HG03565 (cell line): ENCODE measurements around the gene EDA2R.

Experiments used
- ATAC-seq: cut with Tn5 transposase; IDR thresholded peaks from one replicate; pipeline ENCODE4 v1.9.1; 2021; ENCODE audit warnings: mild to moderate bottlenecking, moderate library complexity; ENCODE audit not compliant: unreplicated experiment

Gene EDA2R, protein sequence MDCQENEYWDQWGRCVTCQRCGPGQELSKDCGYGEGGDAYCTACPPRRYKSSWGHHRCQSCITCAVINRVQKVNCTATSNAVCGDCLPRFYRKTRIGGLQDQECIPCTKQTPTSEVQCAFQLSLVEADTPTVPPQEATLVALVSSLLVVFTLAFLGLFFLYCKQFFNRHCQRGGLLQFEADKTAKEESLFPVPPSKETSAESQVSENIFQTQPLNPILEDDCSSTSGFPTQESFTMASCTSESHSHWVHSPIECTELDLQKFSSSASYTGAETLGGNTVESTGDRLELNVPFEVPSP

DNA sequence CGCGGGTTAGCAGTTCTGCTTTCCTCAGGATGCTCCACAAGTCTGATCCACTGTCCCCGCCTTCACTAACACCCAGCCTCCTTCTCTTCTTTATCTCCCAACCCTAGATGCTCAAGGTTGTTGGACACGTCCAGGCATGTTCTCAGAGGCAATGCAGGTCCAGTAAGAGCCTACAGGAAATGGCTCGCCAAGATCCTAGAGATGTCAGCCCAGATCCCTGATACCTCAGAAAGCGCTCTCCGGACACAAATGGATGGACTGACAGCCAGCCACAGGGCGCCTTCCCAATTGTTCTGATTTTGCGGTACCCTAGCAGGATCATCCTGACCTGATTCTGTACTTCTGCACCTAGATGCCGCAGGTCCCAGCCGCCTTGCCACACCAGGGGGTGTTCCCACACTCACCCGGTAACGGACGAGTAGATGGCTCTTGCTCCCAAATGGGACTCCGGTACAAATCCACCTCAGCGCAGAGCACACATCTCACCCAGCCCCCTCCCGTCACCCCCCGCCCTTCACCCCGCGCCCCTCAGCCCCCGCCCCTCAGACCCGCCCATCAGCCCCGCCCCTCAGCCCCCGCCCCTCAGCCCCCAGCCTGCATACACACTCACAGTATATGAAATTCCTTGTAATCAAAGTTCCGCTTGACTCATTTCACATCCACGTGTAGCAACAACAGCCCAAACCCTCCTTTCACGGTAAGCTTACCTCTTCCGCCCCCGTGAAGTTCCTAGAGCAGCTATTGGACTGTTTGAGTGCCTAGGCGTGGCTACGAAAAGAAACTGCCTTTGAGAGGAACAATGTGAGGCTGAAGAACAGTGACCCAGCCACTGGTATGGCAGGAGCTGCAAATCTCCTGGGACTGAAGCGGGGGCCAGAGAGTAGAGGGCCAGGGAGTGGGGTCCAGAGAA lies at the start of gene EDA2R:
Gene EDA2R, minus strand, starts transcription at position 488 of the 910 bp plus-strand sequence. CDS start 23,058 bp downstream, outside the sequence.
- ATAC-seq = peak; percentile 93

DNA sequence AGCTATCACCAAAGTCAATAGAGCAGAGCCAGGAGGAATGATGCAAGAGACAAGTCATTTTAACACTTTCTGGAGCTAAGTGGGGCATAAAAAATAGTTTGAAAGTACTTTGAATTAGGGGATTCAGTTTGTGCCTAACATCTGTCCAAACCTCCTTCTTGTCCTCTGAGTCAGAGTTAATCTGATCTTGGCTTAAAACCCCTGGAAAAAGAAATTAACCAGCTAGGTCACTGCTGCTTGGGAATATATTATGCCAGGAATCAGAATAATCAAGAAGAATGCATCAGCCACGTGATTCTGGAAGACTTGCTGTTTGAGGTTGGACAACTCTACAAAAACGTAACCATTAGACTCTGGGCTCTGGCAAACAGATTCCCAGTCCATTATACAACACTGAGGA lies 45.3 kb upstream of the EDA2R start:
- no peak for ATAC-seq

DNA sequence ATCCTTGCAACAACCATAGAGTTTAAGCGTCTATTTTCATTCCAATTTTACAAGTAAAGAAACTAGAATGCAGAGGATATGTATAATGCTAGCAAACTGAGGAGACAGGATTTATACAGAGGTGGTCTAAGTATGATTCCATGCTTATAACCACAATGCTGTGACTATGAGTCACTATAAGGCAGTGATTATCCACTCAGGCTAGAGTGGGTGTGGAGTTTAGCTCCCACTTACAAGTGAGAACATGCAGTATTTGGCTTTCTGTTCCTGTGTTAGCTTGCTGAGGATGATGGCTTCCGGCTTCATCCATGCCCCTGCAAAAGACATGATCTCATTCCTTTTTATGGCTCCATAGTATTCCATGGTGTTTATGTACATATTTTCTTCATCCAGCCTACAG lies 41.6 kb upstream of the EDA2R start:
- ATAC-seq = no peak

DNA sequence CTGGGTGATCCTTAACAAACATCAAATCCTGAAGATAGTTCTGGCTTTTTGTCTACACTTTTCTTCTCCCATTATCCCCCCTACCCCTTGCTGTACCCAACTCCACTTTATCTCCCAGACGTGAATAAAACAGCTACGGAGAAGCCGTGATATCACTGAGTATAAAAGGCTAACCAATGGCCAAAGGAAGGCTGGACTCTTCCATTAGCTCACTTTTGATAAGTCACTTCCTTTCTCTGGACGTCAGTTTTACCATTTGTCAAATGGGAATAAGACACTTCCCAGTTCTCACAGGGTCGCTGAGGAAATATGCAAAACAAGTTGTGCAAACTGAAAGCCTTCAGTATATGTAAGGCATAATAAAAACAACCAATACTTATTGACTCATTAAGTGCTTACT lies 38.6 kb upstream of the EDA2R start:
- ATAC-seq = no peak

DNA sequence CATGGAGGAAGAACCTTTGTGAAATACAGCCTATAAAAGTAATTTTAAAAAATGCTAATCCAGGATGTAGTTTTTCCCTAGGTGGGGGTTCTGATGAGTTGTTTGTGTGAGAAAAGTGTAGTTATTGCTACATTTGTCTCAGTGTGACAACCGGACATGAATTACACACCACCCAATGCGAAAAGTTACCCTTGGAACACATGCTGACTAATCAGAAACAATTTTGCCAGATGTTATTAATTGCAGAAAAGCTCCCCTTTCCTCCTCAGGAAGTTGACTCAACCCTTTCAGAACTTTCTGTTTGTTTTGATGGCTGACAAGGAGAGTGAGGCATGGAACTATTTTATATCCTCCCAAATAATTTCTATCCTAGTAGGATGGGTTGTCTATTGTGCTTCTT lies 38.1 kb upstream of the EDA2R start:
- no peak for ATAC-seq

DNA sequence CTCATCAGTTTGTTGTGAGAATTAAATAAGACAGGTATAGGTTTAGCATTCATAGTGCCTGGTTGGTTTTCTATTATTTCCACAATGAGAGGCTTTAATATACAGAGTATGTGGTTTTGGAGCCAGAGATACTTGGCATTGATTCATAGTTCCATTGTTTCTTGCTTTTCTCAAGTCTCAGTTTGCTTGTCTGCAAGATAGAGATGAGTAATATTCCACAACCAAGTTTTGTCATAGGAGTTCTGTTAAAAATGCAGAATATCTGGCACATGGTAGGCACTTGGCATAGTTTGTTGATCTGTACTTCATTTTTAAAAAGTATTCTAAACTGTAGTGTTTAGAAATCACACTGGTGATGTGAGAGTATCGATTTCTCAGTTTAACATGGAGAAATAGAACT lies 37.5 kb upstream of the EDA2R start:
- ATAC-seq = no peak

DNA sequence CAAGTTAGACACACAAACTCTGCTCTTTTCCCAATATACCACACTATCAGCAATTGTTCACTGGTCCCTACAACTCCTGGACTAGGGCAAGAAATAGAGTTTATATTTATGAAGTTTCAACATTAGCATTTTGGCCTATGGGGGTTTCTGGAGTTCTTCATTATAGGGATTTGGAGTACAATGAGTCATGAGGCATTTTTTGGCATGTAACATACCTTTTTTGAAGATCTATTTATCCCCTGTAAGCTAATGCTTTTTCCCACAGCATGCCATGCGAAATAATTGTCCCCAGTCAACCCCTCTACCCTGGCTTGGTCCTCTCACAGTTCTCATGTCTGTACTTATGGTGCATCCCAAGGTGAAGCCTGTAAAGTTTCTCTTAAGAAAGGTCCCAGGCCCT lies 36.7 kb upstream of the EDA2R start:
- no peak for ATAC-seq

DNA sequence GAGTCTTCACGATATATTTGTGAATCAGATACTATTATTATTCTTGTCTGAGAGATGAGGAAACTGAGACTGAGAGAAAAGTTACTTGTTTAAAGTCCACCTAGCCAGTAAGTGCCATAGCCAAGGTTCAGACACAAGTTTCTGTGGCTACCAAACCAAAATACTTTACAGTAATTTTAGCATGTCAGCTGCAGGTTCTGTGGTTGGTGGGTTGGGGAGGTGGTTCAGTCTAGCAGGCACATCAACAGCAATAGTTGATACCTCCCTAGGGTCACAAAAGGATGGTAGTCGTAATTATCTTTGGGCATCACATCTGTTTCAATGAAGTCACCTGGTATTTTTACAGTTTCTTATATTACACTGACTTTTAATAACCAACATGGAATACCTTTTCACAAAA lies 35.6 kb upstream of the EDA2R start:
- no peak for ATAC-seq

DNA sequence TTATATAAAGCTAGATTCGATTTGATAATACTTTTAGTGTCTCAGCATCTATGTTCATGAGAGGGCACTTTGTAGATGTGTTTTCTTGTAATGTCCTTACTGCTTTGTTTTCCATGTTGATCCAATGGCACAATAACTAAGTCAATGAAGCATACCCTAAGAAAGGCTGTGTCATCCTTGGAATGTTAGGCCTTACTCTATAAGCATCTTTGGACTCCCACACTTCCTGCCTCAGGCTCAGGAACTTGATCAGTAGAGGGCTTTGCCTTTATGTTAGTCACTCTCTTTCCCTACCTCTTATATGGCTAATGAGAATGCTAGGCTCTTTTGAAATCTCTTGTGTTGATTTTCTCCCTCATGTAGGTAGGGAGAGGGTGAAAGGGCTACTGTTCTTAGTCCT lies 33.2 kb upstream of the EDA2R start:
- ATAC-seq = no peak

DNA sequence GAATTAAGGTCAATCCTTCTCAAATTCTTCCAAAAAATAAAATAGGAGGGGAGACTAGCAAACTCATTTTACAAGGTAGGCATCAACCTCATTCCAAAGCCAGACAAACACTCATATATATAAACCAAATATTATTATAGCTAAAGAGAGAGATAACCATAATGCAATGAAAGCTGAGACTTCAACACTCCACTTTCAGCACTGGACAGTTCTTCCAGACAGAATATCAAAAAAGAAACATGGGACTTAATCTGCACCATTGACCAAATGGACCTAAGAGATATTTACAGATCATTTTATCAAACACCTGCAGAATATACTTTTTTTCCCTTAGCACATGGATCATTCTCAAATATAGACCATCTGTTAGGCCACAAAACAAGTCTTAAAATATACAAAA lies 15.5 kb upstream of the EDA2R start:
- ATAC-seq = no peak

DNA sequence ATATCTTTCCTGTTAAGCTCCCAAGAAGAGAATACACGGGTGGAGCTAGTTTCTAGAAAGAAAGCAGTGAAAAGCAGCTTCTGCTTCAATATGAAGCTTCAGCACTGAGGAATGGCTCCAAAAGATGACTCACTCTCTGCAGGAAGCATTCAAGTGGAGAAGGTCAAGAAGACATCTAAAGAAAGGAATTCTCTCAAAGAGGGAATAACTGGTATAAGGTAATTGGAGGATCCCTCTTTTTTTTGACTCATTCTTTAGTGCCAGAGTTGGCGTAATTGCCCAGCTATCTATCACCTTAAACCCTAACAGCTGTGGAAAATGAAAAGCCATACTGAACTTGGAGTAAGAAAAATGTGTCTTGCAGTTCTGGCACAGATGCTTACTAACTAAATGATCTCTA lies 3.5 kb downstream of the EDA2R start:
- ATAC-seq = no peak

DNA sequence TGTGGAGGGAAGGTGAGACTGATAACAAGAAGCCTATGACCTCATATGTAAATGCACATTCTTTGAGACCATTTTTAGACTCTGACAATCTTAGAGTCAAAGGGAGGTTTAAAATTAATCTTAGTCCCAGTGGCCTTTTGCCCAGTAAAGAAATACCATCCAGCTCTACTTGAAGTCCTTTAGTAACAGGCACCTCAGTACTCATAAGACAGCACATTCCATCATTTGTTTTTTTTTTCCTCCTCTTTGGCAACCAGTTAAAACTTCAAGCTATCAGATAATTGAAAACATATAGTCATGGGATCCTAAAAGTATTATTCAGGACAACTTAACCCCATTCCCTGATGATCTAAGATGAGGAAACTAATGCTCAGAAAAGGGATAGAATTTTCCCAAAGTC lies 4.6 kb downstream of the EDA2R start:
- no peak for ATAC-seq

DNA sequence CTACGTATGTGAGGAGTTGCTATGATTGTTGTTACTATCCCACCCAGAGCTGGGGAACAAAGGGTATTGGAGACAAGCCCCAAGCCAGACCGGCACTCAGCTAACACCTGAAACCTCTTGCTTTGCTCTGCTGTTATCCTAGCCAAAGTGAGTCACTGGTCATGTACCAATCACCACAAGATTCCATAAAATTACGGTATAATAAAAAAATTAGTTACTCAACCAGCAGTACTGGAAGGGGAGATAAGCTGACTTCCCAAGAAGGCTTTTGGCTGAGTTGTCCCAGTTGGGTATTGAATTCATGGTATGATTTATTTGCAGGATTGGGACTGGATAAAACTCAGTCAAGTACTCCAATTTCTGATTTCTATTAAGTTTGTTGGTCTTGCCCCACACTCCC lies 5.3 kb downstream of the EDA2R start:
- ATAC-seq = no peak

DNA sequence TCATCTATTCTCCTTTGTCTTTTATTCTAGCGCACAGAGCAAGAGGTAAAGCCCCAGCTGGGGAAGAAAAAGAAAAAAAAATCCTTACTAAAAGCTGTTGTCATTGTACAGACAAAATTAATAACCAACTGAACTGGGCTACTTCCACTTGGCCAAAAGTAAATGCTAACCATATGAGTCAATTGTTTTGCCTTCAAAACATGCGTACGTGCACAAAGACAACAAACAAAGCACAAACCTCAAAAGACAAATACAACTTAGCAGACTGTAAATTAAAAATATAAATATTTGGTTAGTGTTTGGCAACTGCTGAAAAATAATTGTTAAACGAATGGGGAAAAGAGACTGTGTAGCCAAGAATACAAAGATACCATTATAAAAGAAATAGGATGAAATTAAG lies 5.9 kb downstream of the EDA2R start:
- no peak for ATAC-seq

DNA sequence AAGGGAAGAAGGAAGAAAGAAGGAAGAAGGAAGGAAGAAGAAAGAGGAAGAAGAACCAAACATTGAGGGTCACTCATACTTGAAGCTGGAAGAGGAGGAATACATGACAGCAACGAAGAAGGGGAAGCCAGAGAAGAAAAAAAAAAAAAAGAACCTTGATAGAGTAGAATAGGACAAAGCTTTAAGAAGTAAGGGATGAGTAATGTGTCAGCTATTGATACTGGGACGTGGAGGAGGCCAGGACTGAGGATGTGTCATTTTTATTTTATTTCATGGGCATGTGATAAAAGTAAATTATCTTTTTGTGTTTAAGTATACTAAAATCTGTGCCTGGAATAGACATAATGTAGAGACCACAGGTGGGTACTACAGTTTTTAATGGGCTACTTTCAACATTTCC lies 6.4 kb downstream of the EDA2R start:
- ATAC-seq = no peak

DNA sequence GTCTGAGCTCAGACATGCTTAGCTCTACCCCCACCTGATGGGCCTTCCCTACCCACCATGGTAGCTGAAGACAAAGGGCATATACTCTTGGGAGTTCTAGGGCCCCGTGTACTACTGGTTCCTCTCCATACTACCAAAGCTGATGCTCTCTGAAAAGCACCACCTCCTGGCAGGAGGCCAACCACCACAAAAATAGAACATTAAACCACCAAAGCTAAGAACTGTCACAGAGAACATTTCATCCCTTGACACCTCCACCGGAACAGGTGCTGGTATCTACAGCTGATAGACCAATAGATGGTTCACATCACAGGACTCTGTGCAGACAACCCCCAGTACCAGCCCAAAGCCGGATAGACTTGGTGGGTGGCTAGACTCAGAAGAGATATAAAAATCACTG lies 13.4 kb downstream of the EDA2R start:
- ATAC-seq = peak; percentile 89

DNA sequence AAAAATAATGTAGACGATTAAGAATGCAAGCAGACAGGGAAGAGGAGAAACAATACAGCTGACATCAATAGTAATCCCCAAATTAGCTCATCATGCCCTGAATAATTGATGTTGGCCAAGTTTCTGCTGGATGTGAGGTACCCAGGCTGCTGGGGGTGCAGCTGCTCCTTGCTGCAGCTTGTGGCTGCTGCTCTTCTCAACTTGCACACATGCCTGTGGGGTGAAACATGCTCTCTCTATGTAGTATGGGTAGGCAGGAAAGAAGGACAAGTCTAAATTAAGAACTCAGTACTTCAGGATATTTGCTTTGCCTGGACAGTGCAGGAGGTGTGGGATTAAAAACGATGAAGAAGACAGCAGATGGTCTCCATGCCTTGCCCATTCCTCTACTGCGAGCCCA lies 16.7 kb downstream of the EDA2R start:
- ATAC-seq = no peak

DNA sequence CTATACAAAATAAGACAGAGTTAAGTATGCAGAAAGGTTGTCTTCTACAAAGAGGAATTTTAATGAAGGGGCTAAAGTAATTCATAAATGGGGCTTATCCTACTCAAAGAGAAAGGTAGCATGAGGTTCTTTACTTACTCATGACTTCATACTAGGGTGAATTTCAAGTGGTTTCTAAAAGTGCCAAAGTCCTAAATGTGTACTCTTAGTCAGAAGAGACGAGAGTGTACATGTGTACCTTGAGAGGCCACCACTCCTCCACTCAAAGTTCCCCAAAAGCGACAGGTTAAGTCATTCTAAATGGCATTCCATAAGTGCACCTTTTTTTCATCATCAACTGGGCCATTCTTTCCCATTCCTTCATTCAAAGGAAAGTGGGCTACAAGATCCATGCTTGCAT lies 21.9 kb downstream of the EDA2R start:
- ATAC-seq = no peak

DNA sequence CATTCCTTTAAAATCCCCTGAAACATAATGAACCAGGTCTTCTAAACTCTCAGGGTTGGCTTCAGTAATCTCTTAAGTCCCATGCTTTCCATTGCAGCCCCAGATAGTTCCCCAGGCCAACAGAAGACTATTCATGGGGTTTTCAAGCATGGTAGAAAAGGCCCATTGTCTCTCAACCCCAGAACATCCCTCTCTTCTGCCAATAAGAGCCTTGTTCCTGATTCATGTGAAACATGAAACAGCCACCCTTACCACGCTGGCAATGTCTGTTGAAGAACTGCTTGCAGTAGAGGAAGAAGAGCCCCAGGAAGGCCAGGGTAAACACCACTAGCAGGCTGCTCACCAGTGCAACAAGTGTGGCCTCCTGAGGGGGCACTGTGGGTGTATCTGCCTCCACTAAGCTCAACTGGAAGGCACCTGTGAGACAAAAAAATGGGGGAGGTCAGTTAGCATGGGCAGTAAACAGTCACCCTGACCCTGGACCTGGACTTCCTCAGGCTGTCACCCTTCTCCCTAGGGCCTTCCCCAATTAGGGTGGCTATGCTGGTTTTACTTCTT lies 36.4 kb downstream of the EDA2R start:
- ATAC-seq = no peak

DNA sequence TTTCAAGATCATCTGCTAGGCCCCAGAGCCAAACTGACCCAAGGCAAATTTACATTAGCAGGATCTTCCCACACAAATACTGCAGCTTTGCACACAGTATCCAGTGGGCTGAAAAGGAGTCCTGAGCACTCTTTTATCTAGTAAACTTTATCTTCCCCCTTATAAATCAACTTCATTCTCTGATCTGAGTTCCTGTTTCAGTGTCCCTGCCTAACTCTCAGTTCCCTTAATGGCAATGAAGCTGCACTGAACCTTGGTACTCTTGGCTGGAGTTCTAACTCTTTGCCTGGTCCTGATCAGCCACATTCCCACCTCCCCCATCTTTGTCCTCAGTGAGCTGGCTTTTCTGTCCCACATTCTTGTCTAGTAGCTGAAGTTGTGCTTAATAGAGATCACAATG lies 37.4 kb downstream of the EDA2R start:
- ATAC-seq = no peak

DNA sequence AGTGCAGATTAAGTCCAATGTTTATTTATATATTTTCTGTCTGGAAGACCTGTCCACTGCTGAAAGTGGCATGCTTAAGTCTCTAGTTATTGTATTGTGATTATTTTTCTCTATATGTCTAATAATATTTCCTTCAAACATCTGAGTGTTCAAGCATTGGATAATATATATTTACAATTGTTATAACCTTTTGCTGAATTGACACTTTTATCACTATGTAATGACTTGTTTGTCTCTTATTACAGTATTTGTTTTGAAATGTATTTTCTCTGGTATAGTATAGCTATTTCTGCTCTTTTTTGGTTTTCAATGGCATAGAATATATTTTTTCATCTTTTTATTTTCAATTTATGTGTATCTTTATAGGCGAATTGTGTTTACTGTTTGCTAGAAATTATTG lies 59.7 kb downstream of the EDA2R start:
- ATAC-seq = no peak

DNA sequence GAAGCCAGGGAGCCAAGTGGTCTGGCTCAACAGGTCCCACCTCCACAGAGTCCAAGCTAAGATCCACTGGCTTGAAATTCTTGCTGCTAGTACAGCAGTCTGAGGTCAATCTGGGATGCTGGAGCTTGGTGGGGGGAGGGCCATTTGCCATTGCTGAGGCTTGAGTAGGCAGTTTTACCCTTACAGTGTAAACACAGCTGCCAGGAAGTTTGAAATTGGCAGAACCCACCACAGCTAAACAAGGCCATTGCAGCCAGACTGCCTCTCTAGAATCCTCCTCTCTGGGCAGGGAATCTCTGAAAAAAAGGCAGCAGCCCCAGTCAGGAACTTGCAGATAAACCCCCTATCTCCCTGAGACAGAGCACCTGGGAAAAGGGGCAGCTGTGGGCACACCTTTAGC lies 84.9 kb downstream of the EDA2R start:
- no peak for ATAC-seq
